Duodenal mucosa (tissue), 2 donors: ENCODE measurements around the gene CUL4A.
"Not testable (repeated sequence)": the region's sequence is repeated elsewhere in the genome, so short reads cannot be mapped to it uniquely, and the experiment has no call there.

Source experiments
- H3K27ac ChIP-seq: one replicate; pipeline ENCODE4 v1.7.0; 2013; ENCODE audit warnings: low read depth, low read length
- H3K27me3 ChIP-seq, 2 donors: one replicate each; pipeline ENCODE4 v1.7.0; 2013; ENCODE audit warnings: low read length in 2 of 2, control low read depth in 1 of 2; ENCODE audit not compliant: insufficient read depth in 2 of 2, control insufficient read depth in 1 of 2
- H3K36me3 ChIP-seq, 2 donors: one replicate each; pipeline ENCODE4 v1.7.0; 2013; ENCODE audit warnings: low read length in 2 of 2, control low read depth in 1 of 2; ENCODE audit not compliant: insufficient read depth in 2 of 2, control insufficient read depth in 1 of 2
- H3K4me1 ChIP-seq, 2 donors: one replicate each; pipeline ENCODE4 v1.7.0; 2013; ENCODE audit warnings: low read length in 2 of 2, control low read depth in 1 of 2; ENCODE audit not compliant: insufficient read depth in 2 of 2, control insufficient read depth in 1 of 2
- H3K4me3 ChIP-seq, 2 donors: one replicate each; pipeline ENCODE4 v1.7.0; 2013; ENCODE audit warnings: low read length in 2 of 2, low read depth in 1 of 2
- H3K9ac ChIP-seq, 2 donors: one replicate each; pipeline ENCODE4 v1.7.0; 2013; ENCODE audit warnings: low read length in 2 of 2, low read depth in 1 of 2
- H3K9me3 ChIP-seq, 2 donors: one replicate each; pipeline ENCODE4 v1.7.0; 2013; ENCODE audit warnings: low read length in 2 of 2, control low read depth in 1 of 2; ENCODE audit not compliant: control insufficient read depth in 1 of 2

The CUL4A gene

DNA sequence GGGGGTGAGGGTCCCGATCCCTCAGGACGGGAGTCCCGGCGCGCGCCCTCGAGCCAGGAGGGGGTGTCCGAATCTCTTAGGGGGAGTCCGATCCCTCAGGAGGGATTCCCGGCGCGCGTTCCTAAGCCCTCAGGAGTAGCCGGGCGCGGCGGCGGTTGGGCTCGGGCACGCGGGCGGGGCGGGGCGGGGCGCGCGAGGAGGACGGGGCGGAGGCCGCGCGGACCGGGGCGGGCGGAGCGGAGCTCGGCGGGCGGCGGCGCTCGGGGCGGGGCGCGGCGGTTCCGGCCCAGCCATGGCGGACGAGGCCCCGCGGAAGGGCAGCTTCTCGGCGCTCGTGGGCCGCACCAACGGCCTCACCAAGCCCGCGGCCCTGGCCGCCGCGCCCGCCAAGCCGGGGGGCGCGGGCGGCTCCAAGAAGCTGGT, at the start of gene CUL4A:
Gene CUL4A, plus strand, starts transcription at position 278 of the 423 bp plus-strand sequence. Its CDS starts 15 bp downstream, at position 293.
- peak within 1 kb of the TSS; percentile 81 to 96 for H3K9ac ChIP-seq
- peaks cover 19 to 28% of the 10 kb centered on the region in 2 donors for H3K4me1 ChIP-seq
- H3K9me3 ChIP-seq, result no peaks in the 10 kb centered on the region
- peak within 1 kb of the TSS; percentile 89 for H3K4me3 ChIP-seq
- peaks cover 8 to 18% of the 10 kb centered on the region in 2 donors for H3K36me3 ChIP-seq
- H3K27ac ChIP-seq, result peak within 1 kb of the TSS; percentile 98
- no peaks in the 10 kb centered on the region for H3K27me3 ChIP-seq

DNA sequence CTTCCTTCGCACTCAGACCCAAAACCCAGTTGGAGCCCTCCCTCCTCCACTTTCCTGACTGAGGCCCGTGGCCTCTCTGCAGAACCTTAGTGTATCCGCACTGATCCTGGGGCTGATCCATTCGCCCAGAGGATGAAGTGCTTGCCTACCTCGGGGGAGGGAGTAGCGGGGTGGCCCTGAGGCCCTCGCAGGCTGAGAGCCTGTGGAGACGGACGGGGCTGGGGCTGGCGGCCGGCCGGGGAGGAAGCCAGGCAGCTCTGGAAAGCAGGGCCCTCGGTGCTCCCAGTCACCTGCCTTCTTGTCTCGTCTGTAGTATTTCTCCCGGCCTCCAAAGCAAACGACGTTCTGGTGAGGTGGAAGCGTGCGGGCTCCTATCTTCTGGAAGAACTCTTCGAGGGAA, 49.7 kb upstream of the CUL4A start:
- no peak overlapping the region for H3K27ac ChIP-seq
- peaks cover 0 to 8% of the 10 kb centered on the region in 2 donors for H3K4me1 ChIP-seq
- H3K27me3 ChIP-seq, result peaks cover 14 to 16% of the 10 kb centered on the region in 2 donors
- no peaks in the 10 kb centered on the region for H3K36me3 ChIP-seq
- no peak overlapping the region for H3K4me3 ChIP-seq
- H3K9ac ChIP-seq, result no peak overlapping the region
- H3K9me3 ChIP-seq, result no peaks in the 10 kb centered on the region

DNA sequence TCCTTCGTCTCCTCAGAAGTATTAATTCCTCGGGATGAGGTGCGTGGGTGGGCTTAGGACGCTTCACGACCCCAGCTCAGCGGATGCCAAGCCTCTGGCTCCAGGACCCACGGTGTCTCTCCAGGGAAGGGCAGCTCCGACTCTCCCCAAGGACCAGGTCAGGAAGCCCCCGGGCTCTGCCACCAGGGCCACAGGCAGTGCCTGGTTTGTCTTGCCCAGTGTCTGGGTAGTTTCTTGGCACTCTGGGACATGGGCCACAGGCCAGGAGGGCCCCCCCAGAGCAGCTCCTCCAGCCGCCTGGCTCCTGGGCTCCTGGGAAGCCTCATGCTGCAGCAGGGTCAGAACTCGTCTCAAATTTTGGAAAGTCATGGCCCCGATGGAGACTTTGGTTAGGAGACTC, 48.4 kb upstream of the CUL4A start:
- Histone ChIP-seq H3K36me3 (no peaks in the 10 kb centered on the region), H3K4me1 (peaks cover 0 to 8% of the 10 kb centered on the region in 2 donors), H3K4me3 (no peak overlapping the region), H3K27ac (no peak overlapping the region), H3K27me3 (peaks cover 14 to 16% of the 10 kb centered on the region in 2 donors), H3K9ac (no peak overlapping the region), H3K9me3 (no peaks in the 10 kb centered on the region)

DNA sequence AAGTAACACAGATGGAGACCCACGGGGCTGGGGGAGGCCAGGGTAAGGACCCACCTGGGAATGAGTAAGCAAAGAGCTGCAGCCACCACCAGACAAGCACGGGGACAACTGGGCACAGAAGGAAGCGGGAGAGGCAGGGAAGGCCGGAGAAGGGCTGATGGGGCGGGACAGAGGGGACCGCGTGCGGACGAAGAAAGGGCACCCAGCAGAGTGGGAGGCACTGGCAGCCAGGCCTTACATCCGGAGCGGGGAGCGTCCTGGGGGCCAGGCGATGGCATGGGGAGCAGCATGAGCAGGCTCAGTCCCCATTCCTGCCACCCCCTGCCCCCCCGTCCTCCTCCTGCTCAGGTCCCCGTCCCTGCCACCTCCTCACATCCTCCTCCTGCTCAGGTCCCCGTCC, 48.0 kb upstream of the CUL4A start:
- Histone ChIP-seq H3K27ac (no peak overlapping the region), H3K9me3 (no peaks in the 10 kb centered on the region), H3K4me1 (peaks cover 0 to 8% of the 10 kb centered on the region in 2 donors), H3K27me3 (peaks cover 14 to 16% of the 10 kb centered on the region in 2 donors), H3K4me3 (no peak overlapping the region), H3K36me3 (no peaks in the 10 kb centered on the region), H3K9ac (no peak overlapping the region)

DNA sequence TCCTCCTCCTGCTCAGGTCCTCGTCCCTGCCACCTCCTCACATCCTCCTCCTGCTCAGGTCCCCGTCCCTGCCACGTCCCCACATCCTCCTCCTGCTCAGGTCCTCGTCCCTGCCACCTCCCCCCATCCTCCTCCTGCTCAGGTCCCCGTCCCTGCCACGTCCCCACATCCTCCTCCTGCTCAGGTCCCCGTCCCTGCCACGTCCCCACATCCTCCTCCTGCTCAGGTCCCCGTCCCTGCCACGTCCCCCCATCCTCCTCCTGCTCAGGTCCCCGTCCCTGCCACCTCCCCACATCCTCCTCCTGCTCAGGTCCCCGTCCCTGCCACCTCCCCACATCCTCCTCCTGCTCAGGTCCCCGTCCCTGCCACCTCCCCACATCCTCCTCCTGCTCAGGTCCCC, 47.4 kb upstream of the CUL4A start:
- H3K4me1 ChIP-seq, H3K9ac ChIP-seq, H3K27ac ChIP-seq, H3K36me3 ChIP-seq, H3K4me3 ChIP-seq, H3K9me3 ChIP-seq: not testable (repeated sequence)
- peaks cover 14 to 16% of the 10 kb centered on the region in 2 donors for H3K27me3 ChIP-seq

DNA sequence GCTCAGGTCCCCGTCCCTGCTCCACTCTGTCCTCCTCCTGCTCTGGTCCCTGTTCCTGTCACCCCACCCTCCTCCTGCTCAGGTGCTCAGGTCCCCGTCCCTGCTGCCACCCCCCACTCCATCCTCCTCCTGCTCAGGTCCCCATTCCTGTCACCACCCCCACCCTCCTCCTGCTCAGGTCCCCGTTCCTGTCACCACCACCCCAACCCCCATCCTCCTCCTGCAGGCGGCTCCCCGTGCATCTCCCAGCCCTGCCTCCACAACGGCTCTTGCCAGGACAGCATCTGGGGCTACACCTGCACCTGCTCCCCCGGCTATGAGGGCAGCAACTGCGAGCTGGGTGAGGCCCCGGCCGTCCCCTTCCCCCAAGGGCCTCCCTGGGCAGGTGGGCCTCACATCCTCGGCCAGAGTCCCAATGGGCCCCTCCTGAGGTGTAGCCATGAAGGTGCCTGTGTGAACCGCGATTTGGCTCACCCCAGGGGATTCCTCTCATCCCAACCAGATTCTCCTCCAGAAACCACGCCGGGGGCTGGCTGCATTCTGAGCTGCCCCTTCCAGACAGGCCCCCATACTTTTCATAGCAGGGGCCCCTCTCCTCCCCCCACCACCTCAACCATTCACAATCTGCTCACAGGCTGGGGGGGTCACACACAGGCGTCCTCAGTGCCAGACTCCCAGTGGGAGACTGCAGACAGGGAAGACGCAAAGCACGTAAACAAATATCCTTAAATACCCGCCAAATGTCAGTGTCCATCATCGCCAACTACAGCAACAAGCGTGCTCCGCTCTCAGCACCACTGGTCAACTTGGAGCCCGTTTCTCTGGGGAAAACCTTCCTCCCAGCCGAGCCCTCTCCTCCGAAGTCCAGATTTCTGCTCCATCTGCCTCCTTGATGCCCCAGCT, 46.4 kb upstream of the CUL4A start:
- Histone ChIP-seq H3K36me3 (no peaks in the 10 kb centered on the region), H3K4me1 (peaks cover 0 to 6% of the 10 kb centered on the region in 2 donors), H3K27me3 (peaks cover 14 to 16% of the 10 kb centered on the region in 2 donors), H3K4me3 (no peak overlapping the region), H3K9ac (no peak overlapping the region), H3K9me3 (no peaks in the 10 kb centered on the region), H3K27ac (no peak overlapping the region)

DNA sequence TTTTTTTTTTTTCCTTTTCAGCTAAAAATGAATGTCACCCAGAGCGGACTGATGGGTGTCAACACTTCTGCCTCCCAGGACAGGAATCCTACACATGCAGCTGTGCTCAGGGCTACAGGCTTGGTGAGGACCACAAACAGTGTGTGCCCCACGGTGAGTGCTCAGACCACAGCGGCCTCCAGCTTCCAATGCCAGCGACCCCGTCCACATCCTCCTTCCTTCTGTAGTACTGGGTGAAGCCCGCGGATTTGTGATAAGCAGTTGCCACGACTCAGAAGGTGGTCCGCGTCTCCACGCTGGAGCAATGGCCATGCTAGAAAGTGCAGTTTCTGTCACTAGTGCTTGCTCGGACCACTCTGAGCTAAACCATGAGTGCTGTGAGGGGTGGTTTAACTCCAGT, 44.9 kb upstream of the CUL4A start:
- H3K9me3 ChIP-seq, result no peaks in the 10 kb centered on the region
- H3K27ac ChIP-seq, result no peak overlapping the region
- H3K27me3 ChIP-seq, result peaks cover 14 to 16% of the 10 kb centered on the region in 2 donors
- peaks cover under 1 to 3% of the 10 kb centered on the region in 2 donors for H3K36me3 ChIP-seq
- no peak overlapping the region for H3K9ac ChIP-seq
- H3K4me1 ChIP-seq, result no peaks in the 10 kb centered on the region
- no peak overlapping the region for H3K4me3 ChIP-seq

DNA sequence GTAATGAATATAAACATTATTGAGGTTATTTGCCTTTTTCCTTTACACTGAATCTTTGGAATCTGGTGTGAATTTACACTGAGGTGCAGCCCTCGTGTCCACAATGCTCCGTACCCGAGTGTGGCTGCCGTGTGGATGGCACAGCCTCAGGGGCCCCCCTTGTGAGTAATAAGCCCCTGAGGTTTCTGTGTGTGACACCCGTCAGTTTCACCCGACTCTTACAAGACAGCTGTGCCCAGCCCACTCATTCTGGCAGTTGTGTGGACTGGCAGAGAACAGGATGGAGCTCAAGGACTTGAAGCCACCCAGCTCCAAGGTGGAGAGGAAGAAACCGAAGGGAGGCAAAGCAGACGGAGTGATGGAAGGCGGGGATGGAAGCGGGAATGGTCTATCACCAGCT, 43.1 kb upstream of the CUL4A start:
- no peak overlapping the region for H3K4me3 ChIP-seq
- no peak overlapping the region for H3K9ac ChIP-seq
- H3K9me3 ChIP-seq, result no peaks in the 10 kb centered on the region
- H3K27me3 ChIP-seq, result peaks cover 12 to 13% of the 10 kb centered on the region in 2 donors
- peaks cover 4 to 5% of the 10 kb centered on the region in 2 donors for H3K36me3 ChIP-seq
- peaks cover 3 to 6% of the 10 kb centered on the region in 2 donors for H3K4me1 ChIP-seq
- no peak overlapping the region for H3K27ac ChIP-seq

DNA sequence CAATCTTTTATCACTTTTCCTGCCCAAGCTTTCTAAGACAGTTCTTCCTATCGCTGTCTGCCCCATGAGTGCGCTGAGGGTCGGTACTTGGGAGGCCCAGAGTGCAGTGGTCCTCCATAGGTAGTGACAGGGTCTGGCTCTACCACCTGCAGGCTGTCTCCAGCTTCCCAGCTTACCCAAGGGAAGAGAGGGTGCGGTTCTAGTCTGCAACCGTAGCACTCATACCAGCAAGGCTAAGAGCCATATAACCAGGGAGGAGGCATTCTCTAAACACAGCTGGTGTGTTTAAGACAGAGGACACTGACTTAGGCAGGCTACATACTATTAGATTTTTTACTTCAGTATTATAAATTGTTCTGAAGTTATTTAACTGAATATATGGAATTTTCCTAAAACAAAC, 42.7 kb upstream of the CUL4A start:
- H3K27ac ChIP-seq, result no peak overlapping the region

DNA sequence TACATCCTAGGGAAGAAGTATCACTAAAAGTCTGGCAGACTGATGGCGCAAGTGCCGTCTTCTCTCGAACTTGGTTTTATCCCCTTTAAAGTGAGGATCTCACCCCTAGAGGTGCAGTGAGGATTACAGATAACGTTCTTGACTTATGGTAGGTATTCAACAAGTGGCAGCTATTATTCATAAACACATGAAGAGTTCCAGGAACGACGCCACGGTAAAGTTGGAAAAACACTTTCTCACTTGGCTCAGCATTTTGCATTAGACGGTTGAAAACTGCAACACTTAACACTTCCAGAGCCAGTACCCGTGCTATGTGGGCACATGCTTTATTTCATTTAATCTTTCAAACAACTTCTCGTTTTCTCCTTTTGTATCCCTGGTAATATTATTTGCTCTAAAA, 42.3 kb upstream of the CUL4A start:
- H3K9ac ChIP-seq, result no peak overlapping the region
- H3K36me3 ChIP-seq, result peaks cover 10 to 13% of the 10 kb centered on the region in 2 donors
- no peak overlapping the region for H3K27ac ChIP-seq
- no peak overlapping the region for H3K4me3 ChIP-seq
- peaks cover 3 to 6% of the 10 kb centered on the region in 2 donors for H3K4me1 ChIP-seq
- H3K27me3 ChIP-seq, result peaks cover 9 to 10% of the 10 kb centered on the region in 2 donors
- no peaks in the 10 kb centered on the region for H3K9me3 ChIP-seq

More for the DNA sequence above, 42.7 kb upstream of the CUL4A start:
- Histone ChIP-seq H3K4me3 (no peak overlapping the region), H3K9me3 (no peaks in the 10 kb centered on the region), H3K27me3 (peaks cover 9 to 10% of the 10 kb centered on the region in 2 donors), H3K9ac (no peak overlapping the region), H3K4me1 (peaks cover 3 to 6% of the 10 kb centered on the region in 2 donors), H3K36me3 (peaks cover 7 to 9% of the 10 kb centered on the region in 2 donors)
